GM18505 (cell line): ENCODE data around the gene PTPRM.

Experiments
- ATAC-seq: cut with Tn5 transposase; IDR thresholded peaks from one replicate; pipeline ENCODE4 v1.9.1; 2021; ENCODE audit not compliant: unreplicated experiment
- POLR2A ChIP-seq: IDR thresholded peaks from 4 replicates; pipeline ENCODE4 v1.6.1; 2011; ENCODE audit warnings: borderline replicate concordance; ENCODE audit not compliant: insufficient read depth, insufficient read length; ENCODE audit errors: extremely low read depth

PTPRM gene

DNA sequence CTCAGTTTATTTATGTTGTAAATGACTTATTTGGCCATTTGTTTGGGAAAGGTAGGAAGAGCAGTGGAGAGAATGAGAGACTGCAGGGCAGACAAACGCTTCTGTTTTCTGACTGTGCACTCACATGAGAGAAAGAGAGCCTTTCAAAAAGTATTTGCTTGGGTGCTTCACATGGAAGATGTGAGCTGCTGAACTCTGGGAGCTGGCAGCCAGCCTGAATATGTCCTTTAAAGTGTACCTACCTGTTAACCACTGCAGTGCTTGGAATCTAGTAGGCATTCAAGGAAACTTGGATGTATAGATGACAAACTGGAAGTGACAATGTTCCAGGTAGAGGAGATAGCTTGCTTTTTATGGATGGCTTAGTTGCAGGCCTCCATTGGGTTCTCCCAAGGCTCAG is 68.8 kb downstream of the PTPRM start:
- TF ChIP-seq POLR2A, result no peak
- no peak for ATAC-seq

DNA sequence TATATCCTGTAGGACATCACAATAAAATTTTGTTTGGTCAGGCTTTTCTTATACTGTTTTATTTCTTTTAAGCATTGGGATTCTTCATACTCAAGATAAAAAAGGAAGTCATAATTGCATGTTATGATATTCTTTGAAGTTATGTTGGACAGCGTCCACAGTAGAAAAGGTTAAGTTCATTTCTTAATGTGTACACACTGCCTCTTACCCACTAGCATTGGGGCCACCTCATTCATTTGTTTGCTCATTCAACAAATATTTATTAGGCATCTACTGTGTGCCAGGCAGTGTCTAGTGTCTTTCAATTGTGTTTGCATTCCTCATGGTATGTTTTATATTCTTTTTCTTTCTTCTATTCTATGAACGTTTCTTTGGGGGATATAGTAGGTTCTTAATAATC is 70.2 kb downstream of the PTPRM start:
- no peak for ATAC-seq

DNA sequence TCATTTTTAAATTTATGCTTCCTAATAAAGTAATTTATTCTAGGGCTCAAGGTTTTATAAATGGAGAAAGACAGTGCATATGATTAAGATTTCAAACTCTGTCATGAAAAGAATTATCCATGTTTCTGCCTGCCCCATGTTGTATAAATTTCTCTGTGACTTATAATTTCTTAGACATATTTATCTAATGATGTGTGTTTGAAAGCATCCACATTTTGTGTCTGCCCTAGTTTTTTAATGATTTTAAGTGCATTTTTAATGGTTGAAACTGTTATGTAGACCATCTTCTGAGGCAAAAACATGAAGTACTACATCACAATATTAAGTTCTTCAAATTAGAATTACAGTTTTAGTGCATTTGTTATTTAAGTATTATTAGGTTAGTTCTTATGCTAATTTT is 71.2 kb downstream of the PTPRM start:
- TF ChIP-seq POLR2A, result no peak
- no peak for ATAC-seq

More for the DNA sequence above, 70.2 kb downstream of the PTPRM start:
- TF ChIP-seq POLR2A, result no peak

DNA sequence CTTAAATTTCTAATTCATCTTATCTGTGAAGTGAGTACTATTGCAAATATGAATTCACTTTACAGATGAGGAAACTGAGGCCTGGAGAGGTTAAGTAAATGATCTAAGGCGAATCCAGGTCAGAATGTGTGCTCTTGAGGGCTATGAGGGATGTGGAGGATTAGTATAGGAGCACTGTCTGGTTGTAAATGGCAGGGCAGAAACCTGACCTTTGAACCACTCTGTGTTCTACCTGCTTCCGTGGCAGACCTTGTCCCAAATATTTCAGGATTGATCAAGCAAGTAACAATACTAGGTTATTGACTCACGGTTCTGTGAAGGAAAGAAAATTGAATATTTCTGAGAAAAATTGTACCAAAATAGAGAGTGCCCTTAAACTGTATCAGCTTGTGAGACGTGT is 74.7 kb downstream of the PTPRM start:
- no peak for TF ChIP-seq POLR2A
- ATAC-seq, result no peak

DNA sequence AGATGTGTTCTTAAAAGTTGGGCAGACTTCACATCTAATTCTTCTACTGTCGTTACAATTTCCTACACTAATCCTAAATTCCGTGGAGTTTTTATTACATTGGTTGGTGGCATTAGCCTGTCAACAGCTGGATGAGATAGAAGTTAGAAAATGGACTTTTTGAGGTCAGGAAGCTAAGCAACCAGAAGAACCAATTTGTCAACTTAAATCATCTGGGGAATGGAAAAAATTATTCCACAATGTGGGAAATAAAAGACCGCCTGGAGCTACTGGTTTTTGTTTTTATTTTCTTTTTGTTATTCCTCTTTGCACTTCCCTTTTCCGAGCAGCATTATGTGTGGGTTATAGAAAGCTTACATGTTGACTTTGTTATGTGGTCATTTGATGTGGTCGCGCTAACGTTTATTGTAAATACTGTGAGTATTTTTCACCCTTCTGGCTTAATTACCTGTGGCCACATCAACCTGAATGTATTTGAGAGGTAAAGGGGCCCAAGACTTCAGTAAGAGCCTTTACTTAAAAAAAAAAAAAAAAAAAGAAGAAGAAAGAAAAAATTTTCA is 75.3 kb downstream of the PTPRM start:
- ATAC-seq, result no peak
- TF ChIP-seq POLR2A, result no peak

DNA sequence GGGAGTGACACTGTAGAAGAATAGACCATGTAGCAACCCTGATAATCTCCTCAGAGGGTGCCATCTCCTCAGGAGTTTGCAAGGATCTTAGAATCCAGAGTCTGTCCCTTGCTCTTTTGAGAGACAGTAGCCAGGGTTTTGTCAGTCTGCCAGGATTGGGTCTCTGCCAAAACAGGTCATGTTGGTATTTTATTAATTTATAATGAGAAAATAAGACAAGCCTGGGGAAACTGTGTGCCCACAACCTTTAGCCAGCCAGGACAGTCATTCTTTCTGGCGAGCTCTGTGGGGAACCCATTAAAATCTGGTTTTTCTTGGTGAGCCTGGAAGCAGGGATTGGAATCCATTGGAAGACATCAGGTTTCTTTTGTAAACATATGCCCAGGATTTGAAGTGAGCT is 78.6 kb downstream of the PTPRM start:
- TF ChIP-seq POLR2A, result no peak
- ATAC-seq, result no peak

DNA sequence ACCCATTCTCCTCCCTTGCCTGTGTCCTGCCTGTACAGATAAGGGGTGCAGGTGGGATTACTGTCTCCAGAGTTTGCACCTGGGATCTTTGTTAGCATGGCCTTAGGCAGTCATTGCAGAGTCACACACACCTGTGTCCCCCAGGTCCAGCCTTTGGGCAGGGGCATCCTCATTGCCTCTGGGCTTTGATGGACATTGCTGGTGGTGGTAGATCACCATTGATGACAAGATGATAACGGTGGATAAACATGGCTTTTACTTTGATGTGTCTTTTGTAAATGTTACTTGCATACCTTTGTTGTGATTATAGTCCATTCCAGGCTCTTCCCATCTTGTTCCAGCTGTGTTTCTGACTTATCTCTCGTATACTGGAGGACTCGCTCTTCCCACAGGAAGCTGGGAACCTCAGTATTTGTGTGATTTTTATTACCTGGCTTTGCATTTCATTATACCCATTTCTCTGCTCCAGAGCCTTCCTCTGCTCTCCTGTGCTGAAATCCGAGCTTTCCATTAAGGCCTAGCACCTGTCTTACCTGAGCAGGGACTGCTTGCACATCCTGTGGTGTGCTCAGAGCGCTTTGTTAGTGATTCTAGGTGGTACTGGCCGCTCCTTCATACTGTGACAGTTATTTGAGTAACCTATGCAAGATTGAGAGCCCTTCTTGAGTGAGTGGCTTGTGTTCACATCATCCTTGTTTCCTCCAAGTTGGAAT is 79.2 kb downstream of the PTPRM start:
- no peak for ATAC-seq
- no peak for TF ChIP-seq POLR2A

DNA sequence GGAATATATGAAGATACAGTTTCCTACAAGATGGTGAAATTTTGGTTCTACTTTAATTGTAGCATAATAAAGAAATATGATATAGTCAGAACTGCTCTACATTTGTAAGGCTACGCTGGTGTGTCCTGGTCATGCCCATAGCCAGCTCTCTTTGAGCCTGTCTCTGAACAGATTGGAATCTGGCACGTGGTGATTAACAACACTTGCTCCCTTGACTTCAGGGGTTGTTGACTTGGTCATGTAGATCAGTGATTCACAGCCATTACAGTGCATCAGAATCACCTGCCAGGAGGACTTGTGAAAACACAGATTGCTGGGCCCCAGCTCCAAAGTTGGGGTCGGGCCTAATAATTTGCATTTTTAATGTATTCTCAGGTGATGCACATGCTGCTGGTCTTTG is 80.4 kb downstream of the PTPRM start:
- no peak for ATAC-seq
- no peak for TF ChIP-seq POLR2A

DNA sequence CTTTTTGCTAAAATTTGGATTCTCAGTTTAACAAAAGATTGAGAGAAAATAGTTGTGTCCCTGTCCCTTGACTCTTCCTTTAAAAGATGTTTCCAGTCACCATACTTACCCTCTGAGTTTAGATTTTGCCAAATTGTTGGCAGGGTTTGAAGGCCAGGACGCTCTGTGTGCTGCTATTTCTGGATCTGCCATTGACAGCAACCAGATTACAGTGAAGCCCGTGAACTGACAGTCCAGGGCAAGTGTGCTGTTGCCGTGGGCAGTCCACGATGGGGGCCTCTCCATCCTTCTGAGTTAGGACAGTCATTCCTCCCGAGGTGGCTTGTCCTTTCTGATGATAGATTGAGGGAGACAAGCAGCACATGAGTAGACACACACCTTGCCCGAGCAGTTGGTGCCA is 89.9 kb downstream of the PTPRM start:
- no peak for ATAC-seq

DNA sequence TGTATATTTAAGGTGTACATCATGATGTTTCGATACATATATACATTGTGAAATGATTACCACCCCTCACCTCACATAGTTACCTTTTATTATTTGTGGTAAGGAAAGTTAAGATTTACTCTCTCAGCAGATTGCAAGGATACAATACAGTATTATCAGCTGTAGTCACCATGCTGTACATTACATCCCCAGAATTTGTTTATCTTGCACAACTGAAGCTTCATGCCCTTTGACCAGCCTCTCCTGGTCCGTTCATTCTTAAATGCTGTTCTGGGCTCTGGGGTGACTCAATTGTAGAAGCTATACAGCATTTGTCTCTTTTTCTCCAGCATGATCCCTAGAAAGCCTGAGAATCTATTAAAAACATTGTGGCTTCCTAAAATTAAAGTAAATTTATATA is 90.8 kb downstream of the PTPRM start:
- TF ChIP-seq POLR2A, result no peak
- ATAC-seq, result no peak

More for the DNA sequence above, 89.9 kb downstream of the PTPRM start:
- TF ChIP-seq POLR2A, result no peak

DNA sequence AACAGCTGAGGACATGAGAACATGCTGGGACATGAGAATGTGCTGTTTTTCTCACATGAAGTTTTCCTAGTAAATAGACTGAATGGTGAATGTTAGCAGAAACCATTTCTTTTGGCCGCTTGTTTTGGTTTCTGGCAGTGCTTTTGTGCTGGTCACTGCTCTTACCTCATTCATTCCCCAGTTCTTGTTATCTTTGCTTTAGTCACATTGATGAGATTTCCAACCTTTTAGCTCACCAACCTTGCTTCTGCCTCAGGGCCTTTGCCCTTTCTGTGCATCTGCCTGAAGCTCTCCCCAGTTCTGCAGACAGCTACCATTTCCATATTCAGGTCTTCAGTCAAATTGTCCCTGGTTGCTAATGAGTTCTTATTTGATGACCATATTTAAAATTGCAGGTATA is 91.6 kb downstream of the PTPRM start:
- TF ChIP-seq POLR2A, result no peak
- ATAC-seq, result no peak

DNA sequence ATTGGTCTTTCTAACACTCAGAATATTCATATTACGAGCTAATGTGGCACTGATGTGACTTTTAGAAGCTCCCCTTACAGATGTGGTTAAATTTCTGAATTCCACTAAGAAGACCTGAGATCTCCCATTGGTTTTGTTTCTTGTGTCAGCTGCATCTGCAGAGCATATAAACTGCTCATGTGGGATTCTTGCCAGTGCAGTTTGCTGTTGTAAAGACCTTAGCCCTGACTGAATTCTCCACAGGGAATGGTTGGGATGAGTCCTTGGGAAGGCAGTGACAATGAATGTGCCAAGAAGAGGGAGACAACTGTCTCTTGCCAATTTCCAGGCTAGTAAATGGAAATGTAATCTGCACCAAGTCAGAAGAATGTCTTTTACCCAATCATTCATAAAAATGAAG is 94.1 kb downstream of the PTPRM start:
- no peak for TF ChIP-seq POLR2A
- no peak for ATAC-seq

DNA sequence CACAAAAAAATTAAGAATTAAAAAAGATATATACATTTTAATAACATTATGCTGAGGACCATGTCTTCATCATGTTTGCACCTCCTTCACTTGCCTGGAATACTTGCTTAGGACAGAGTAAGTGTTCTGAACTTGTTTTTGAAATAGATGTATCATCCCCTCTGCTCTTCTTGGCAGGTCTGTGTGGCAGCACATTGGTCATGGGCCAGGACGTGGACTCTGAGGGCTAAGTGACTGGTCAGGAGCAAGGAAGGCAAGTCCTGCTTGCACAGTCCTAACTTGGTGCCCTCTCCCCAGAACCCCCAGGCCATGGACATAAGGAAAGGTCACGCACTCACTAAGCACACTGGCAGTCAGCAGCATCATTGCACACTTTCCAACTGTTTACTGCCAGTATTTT is 95.8 kb downstream of the PTPRM start:
- ATAC-seq, result no peak
- no peak for TF ChIP-seq POLR2A
